HepG2 (cell line): Measurements from ENCODE around the gene NRP1. TPM values are rescaled to one million over a fixed set of nuclear protein-coding genes. Genes with fewer than 3 reads are reported as not detected.
A peak's percentile ranks its signal among the peaks of the same experiment; 100 is the strongest.

Experiments used
- ARNTL ChIP-seq: sonication (generic); formaldehyde crosslinking; IDR thresholded peaks from 2 replicates; pipeline ENCODE4 v1.4.0; 2020; ENCODE audit warnings: mild to moderate bottlenecking, missing genetic modification reagents
- GATA4 ChIP-seq: sonication (generic); IDR thresholded peaks from 2 replicates; pipeline ENCODE4 v1.6.1; 2016; ENCODE audit warnings: antibody characterized with exemption, low read depth, borderline replicate concordance
- JDP2 ChIP-seq: sonication (generic); formaldehyde crosslinking; IDR thresholded peaks from 2 replicates; pipeline ENCODE4 v1.8.1; 2022; ENCODE audit warnings: missing genetic modification reagents, borderline replicate concordance
- NR3C1 ChIP-seq: sonication (generic); formaldehyde crosslinking; IDR thresholded peaks from 2 replicates; pipeline ENCODE4 v1.4.0; 2020; ENCODE audit warnings: missing genetic modification reagents
- PHF5A ChIP-seq: IDR thresholded peaks from one replicate; pipeline ENCODE4 v1.6.1; 2018; ENCODE audit warnings: low read depth, missing genetic modification reagents; ENCODE audit not compliant: unreplicated experiment
- SMYD3 ChIP-seq: sonication (generic); formaldehyde crosslinking; IDR thresholded peaks from 2 replicates; pipeline ENCODE4 v1.8.1; 2023; ENCODE audit warnings: mild to moderate bottlenecking, missing genetic modification reagents
- ZNF20 ChIP-seq: sonication (generic); formaldehyde crosslinking; IDR thresholded peaks from 2 replicates; pipeline ENCODE4 v1.4.0; 2020; ENCODE audit warnings: mild to moderate bottlenecking, moderate library complexity, missing genetic modification reagents
- ZNF224 ChIP-seq: sonication (generic); formaldehyde crosslinking; IDR thresholded peaks from 2 replicates; pipeline ENCODE4 v1.5.0; 2020; ENCODE audit warnings: mild to moderate bottlenecking, missing genetic modification reagents
- polyA plus RNA-seq, 8 experiments: library from polyadenylated mRNA; depleted of rRNA in 3 of 8; stranded (reverse) in 7 of 8; unstranded in 1 of 8; fragments of >200 nt; fragmentation: Illumina TruSeq in 4 of 8; extraction: Trizol in 4 of 8; gene quantifications; 2 replicates each; pipeline versions ENCODE4 v1.2.1 to v1.2.3, GENCODE V29; 2011 to 2016; ENCODE audit warnings: low read depth in 4 of 8, missing spikeins in 1 of 8, mixed read lengths in 1 of 8; ENCODE audit not compliant: insufficient read depth in 1 of 8
- total RNA-seq, 5 experiments: library from RNA; depleted of rRNA; stranded (reverse); fragments of >200 nt; fragmentation: Illumina TruSeq; extraction: Trizol; gene quantifications; 2 replicates each; pipeline ENCODE4 v1.2.3, GENCODE V29; 2016; ENCODE audit warnings: low read depth in 1 of 5
- TF ChIP-seq, protein P1 (sequence below): sonication (generic); formaldehyde crosslinking; conservative IDR thresholded peaks from 2 replicates; pipeline ENCODE4 v1.4.0; 2020; ENCODE audit warnings: missing genetic modification reagents
- TF ChIP-seq, protein P2 (sequence below): sonication (generic); formaldehyde crosslinking; IDR thresholded peaks from 2 replicates; pipeline ENCODE4 v1.5.1; 2020; ENCODE audit warnings: mild to moderate bottlenecking, missing genetic modification reagents, borderline replicate concordance
- TF ChIP-seq, protein P3 (sequence below): IDR thresholded peaks from 2 replicates; pipeline ENCODE4 v1.6.1; 2016
- TF ChIP-seq, protein P4 (sequence below): sonication (generic); formaldehyde crosslinking; IDR thresholded peaks from 2 replicates; pipeline ENCODE4 v1.5.1; 2020; ENCODE audit warnings: mild to moderate bottlenecking, missing genetic modification reagents
- TF ChIP-seq, protein P5 (sequence below): IDR thresholded peaks from 2 replicates; pipeline ENCODE4 v1.6.1; 2016; ENCODE audit warnings: low read depth, control low read depth
- TF ChIP-seq, protein P6 (sequence below): sonication (generic); formaldehyde crosslinking; IDR thresholded peaks from 2 replicates; pipeline ENCODE4 v1.5.1; 2020; ENCODE audit warnings: mild to moderate bottlenecking, missing genetic modification reagents, moderate library complexity

Gene NRP1
- total and polyA plus RNA-seq, 2 of the 13 experiments (the other 11 are each of a cell fraction or from before 2014, with no cell fraction given) = 5.3 to 5.8 TPM

DNA sequence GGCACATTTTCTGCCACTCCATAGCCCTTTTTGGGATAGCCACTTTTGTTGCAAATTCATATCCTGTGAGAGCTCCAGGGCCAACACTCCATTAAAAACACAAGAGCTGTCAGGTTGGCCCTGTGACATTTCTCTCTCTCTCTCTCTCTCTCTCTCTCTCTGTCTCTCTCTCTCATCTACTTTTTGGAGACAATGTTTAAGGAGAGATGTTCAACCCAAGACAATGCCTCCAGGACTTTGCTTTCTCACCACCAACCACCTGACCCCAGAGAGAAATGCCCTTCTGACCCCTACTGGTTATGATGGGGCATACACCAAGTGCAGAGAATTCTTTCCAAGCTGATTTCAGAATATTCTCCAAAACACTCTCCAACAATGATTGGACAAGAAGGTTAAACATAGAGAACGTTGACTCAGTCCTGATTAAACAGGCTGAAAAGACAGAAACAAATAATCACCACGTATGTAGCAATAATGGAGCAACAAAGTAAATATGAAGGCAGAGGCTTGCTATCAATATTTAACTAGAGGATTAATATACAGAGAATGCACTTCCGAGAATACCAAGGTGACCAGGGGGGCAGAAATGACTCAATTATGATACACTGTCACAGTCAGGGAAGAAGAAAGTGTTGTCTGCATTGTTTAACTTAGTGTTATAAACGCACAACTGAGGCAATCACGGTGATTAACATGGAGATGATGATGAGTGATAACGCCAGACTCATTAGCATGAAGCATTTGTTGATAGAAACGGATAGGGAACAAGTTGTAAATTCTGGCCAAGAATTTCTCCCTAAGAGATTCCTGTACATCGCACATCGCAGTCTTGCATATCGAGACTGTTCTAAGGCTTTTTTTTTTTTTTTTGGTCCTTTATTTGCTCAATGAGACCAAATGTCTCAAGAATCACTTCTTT, 178.5 kb downstream of the NRP1 start (continued):
- TF ChIP-seq, protein P1, sequence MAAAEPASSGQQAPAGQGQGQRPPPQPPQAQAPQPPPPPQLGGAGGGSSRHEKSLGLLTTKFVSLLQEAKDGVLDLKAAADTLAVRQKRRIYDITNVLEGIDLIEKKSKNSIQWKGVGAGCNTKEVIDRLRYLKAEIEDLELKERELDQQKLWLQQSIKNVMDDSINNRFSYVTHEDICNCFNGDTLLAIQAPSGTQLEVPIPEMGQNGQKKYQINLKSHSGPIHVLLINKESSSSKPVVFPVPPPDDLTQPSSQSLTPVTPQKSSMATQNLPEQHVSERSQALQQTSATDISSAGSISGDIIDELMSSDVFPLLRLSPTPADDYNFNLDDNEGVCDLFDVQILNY (CRISPR knock-in tag) = no peak
- TF ChIP-seq, protein P2, sequence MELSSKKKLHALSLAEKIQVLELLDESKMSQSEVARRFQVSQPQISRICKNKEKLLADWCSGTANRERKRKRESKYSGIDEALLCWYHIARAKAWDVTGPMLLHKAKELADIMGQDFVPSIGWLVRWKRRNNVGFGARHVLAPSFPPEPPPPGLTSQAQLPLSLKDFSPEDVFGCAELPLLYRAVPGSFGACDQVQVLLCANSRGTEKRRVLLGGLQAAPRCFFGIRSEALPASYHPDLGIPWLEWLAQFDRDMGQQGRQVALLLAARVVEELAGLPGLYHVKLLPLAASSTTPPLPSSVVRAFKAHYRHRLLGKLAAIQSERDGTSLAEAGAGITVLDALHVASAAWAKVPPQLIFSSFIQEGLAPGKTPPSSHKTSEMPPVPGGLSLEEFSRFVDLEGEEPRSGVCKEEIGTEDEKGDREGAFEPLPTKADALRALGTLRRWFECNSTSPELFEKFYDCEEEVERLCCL (CRISPR knock-in tag) = no peak
- TF ChIP-seq ARNTL (no peak), GATA4 (peak; percentile 96), SMYD3 (CRISPR knock-in tag) (peak; percentile 93), ZNF224 (no peak), JDP2 (CRISPR knock-in tag) (peak; percentile 35; the same call in 1 of the 2 replicates), PHF5A (peak; percentile 90), ZNF20 (no peak), NR3C1 (CRISPR knock-in tag) (no peak)
- TF ChIP-seq, protein P3, sequence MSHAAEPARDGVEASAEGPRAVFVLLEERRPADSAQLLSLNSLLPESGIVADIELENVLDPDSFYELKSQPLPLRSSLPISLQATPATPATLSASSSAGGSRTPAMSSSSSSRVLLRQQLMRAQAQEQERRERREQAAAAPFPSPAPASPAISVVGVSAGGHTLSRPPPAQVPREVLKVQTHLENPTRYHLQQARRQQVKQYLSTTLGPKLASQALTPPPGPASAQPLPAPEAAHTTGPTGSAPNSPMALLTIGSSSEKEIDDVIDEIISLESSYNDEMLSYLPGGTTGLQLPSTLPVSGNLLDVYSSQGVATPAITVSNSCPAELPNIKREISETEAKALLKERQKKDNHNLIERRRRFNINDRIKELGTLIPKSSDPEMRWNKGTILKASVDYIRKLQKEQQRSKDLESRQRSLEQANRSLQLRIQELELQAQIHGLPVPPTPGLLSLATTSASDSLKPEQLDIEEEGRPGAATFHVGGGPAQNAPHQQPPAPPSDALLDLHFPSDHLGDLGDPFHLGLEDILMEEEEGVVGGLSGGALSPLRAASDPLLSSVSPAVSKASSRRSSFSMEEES (CRISPR knock-in tag) = peak; percentile 87
- TF ChIP-seq, protein P4, sequence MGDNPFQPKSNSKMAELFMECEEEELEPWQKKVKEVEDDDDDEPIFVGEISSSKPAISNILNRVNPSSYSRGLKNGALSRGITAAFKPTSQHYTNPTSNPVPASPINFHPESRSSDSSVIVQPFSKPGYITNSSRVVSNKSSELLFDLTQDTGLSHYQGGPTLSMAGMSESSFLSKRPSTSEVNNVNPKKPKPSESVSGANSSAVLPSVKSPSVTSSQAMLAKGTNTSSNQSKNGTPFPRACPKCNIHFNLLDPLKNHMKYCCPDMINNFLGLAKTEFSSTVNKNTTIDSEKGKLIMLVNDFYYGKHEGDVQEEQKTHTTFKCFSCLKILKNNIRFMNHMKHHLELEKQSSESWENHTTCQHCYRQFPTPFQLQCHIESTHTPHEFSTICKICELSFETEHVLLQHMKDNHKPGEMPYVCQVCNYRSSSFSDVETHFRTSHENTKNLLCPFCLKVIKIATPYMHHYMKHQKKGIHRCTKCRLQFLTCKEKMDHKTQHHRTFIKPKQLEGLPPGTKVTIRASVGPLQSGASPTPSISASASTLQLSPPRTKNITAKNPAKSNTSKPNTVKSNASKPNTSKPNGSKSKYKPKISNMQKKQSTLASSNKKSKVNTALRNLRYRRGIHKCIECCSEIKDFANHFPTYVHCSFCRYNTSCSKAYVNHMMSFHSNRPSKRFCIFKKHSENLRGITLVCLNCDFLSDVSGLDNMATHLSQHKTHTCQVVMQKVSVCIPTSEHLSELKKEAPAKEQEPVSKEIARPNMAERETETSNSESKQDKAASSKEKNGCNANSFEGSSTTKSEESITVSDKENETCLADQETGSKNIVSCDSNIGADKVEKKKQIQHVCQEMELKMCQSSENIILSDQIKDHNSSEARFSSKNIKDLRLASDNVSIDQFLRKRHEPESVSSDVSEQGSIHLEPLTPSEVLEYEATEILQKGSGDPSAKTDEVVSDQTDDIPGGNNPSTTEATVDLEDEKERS (CRISPR knock-in tag) = no peak
- TF ChIP-seq, protein P5, sequence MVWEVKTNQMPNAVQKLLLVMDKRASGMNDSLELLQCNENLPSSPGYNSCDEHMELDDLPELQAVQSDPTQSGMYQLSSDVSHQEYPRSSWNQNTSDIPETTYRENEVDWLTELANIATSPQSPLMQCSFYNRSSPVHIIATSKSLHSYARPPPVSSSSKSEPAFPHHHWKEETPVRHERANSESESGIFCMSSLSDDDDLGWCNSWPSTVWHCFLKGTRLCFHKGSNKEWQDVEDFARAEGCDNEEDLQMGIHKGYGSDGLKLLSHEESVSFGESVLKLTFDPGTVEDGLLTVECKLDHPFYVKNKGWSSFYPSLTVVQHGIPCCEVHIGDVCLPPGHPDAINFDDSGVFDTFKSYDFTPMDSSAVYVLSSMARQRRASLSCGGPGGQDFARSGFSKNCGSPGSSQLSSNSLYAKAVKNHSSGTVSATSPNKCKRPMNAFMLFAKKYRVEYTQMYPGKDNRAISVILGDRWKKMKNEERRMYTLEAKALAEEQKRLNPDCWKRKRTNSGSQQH (CRISPR knock-in tag) = no peak
- TF ChIP-seq, protein P6, sequence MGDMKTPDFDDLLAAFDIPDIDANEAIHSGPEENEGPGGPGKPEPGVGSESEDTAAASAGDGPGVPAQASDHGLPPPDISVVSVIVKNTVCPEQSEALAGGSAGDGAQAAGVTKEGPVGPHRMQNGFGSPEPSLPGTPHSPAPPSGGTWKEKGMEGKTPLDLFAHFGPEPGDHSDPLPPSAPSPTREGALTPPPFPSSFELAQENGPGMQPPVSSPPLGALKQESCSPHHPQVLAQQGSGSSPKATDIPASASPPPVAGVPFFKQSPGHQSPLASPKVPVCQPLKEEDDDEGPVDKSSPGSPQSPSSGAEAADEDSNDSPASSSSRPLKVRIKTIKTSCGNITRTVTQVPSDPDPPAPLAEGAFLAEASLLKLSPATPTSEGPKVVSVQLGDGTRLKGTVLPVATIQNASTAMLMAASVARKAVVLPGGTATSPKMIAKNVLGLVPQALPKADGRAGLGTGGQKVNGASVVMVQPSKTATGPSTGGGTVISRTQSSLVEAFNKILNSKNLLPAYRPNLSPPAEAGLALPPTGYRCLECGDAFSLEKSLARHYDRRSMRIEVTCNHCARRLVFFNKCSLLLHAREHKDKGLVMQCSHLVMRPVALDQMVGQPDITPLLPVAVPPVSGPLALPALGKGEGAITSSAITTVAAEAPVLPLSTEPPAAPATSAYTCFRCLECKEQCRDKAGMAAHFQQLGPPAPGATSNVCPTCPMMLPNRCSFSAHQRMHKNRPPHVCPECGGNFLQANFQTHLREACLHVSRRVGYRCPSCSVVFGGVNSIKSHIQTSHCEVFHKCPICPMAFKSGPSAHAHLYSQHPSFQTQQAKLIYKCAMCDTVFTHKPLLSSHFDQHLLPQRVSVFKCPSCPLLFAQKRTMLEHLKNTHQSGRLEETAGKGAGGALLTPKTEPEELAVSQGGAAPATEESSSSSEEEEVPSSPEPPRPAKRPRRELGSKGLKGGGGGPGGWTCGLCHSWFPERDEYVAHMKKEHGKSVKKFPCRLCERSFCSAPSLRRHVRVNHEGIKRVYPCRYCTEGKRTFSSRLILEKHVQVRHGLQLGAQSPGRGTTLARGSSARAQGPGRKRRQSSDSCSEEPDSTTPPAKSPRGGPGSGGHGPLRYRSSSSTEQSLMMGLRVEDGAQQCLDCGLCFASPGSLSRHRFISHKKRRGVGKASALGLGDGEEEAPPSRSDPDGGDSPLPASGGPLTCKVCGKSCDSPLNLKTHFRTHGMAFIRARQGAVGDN (CRISPR knock-in tag) = no peak
